BLaER1 treated with 17β-estradiol and CSF1 and Interleukin-3, amounts not matched to agents 10 nM and 100 nM (cell line): ENCODE measurements around the gene OSM.

Source experiments
- H3K27ac ChIP-seq, 11 experiments: shearing (Covaris generic); formaldehyde crosslinking; 2 replicates each; pipeline ENCODE4 v1.8.1; 2022
- H3K27me3 ChIP-seq, 11 experiments: shearing (Covaris generic); formaldehyde crosslinking; 2 replicates each; pipeline ENCODE4 v1.8.1; 2022
- H3K36me3 ChIP-seq, 11 experiments: shearing (Covaris generic); formaldehyde crosslinking; 2 replicates each; pipeline ENCODE4 v1.8.1; 2022
- H3K4me1 ChIP-seq, 10 experiments: shearing (Covaris generic); formaldehyde crosslinking; 2 replicates each; pipeline ENCODE4 v1.8.1; 2022
- H3K4me2 ChIP-seq, 11 experiments: shearing (Covaris generic); formaldehyde crosslinking; 2 replicates each; pipeline ENCODE4 v1.8.1; 2022
- H3K4me3 ChIP-seq, 10 experiments: shearing (Covaris generic); formaldehyde crosslinking; 2 replicates each; pipeline ENCODE4 v1.8.1; 2022
- H3K9ac ChIP-seq, 11 experiments: shearing (Covaris generic); formaldehyde crosslinking; 2 replicates each; pipeline ENCODE4 v1.8.1; 2022
- H3K9me3 ChIP-seq, 11 experiments: shearing (Covaris generic); formaldehyde crosslinking; replicated peaks in 1 of 11; 2 replicates each; pipeline ENCODE4 v1.8.1; 2022
- H4K20me1 ChIP-seq, 11 experiments: shearing (Covaris generic); formaldehyde crosslinking; 2 replicates each; pipeline ENCODE4 v1.8.1; 2022
- Cebpa-rat ChIP-seq, 11 experiments: shearing (Covaris generic); IDR thresholded peaks; 2 replicates each; pipeline ENCODE4 v1.8.1; 2022

Gene OSM

DNA sequence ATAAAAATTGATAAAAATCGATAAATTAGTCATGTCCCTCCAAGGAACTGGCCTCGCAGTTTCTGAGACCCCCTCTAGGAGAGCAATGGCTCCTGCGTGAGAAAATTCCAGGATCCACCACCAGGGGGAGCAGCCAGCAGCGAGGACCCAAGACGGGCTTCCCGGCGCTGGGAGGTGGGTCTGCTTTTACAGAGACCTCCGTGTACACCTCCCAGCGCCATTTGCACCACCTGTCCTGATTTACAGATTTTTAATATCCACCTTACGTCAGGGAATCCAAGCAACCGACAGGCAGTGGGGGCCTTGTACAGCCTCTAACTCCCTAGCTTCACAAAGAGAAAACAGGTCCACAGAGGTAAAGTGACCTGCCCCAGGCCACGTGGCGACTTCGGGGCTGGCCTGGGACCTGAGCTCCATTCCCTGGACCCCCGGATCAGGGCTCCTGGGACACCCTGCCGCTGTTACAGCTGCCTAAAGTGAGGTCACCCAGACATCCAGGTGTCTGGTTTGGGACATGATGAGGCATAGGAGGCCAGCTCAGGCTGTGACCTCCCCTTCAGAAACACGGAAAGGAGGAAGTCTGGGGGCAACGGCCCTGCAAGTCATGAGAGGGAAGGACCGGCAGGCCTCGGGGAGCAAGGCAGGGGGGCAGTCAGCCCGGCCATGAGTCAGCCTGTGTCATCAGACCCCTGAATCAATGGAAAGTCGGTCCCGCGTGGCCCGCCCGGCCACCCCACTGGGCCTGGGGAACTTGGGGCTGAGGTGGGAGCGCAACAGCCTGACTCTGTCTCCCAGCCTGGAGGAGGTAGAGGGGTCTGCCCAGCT is 3.5 kb downstream of the OSM start:
- H4K20me1 ChIP-seq: peaks cover 0 to 43% (median 8%) of the 10 kb centered on the region in 11 experiments; a peak in 12 of 22 replicates
- no peak for TF ChIP-seq Cebpa-rat (IDR thresholded peaks at IDR 0.05)
- H3K27ac ChIP-seq: peak overlapping the region; percentile 40 to 100 (median 99); a peak in 21 of 22 replicates
- peak overlapping the region; percentile 85 to 100 (median 98) for H3K4me2 ChIP-seq
- no peaks in the 10 kb centered on the region for H3K9me3 ChIP-seq
- H3K4me3 ChIP-seq: peak overlapping the region in 9 of 10 experiments; percentile 43 to 92 (median 77); a peak in 17 of 20 replicates
- peak overlapping the region; percentile 83 to 98 (median 96) for H3K9ac ChIP-seq
- peaks cover 0 to 41% (median 31%) of the 10 kb centered on the region in 11 experiments; a peak in 20 of 22 replicates for H3K36me3 ChIP-seq
- peaks cover 68 to 87% (median 77%) of the 10 kb centered on the region in 10 experiments for H3K4me1 ChIP-seq
- no peaks in the 10 kb centered on the region for H3K27me3 ChIP-seq

DNA sequence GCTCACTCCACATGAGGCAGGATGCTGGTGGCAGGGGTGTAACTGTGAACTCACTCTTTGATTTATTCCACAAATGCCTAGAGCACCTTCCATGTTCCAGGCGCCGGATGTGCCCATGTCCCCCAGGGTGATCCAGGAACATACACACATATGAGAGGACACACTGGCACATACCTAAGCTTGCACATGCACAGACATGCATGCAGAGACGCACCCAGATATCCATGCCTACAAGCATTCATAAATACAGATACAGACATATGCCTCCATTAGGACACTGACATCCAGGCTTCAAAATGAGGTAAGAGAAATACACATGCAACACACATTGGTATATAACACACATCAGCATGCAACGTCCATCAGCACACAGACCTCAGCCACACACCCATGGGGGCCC is 4.5 kb downstream of the OSM start:
- H3K27ac ChIP-seq: peak overlapping the region in 6 of 11 experiments; percentile 2 to 99 (median 34); a peak in 4 of 22 replicates
- H3K4me1 ChIP-seq: peaks cover 69 to 87% (median 77%) of the 10 kb centered on the region in 10 experiments
- H4K20me1 ChIP-seq: peaks cover 0 to 43% (median 8%) of the 10 kb centered on the region in 11 experiments; a peak in 12 of 22 replicates
- peak overlapping the region in 10 of 11 experiments; percentile 85 to 100 (median 98); a peak in 20 of 22 replicates for H3K4me2 ChIP-seq
- H3K27me3 ChIP-seq: no peaks in the 10 kb centered on the region
- no peak for TF ChIP-seq Cebpa-rat (IDR thresholded peaks at IDR 0.05)
- no peaks in the 10 kb centered on the region for H3K9me3 ChIP-seq
- peaks cover 0 to 41% (median 31%) of the 10 kb centered on the region in 11 experiments; a peak in 20 of 22 replicates for H3K36me3 ChIP-seq
- peak overlapping the region in 10 of 11 experiments; percentile 11 to 97 (median 92); a peak in 14 of 22 replicates for H3K9ac ChIP-seq
- peak overlapping the region in 5 of 10 experiments; percentile 17 to 92 (median 75); a peak in 7 of 20 replicates for H3K4me3 ChIP-seq

DNA sequence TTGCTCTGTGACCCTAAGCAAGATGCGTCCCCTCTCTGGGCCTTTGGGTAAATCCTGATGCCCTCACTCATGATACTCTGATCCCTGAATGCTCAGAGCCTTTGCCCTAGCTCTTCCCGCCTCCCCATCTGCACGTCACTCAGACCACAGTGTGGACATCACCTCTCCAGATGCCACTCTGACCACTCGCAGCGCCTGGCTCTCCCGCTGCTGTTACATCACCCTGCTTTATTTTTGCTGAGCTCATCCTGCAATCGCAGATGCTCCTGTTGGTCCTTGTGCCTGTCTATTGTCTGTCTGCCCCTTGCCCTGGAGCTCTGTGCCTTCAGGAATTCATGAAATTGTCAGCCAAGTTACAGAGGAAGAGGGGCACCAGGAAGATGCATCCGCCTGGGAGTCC is 5.5 kb downstream of the OSM start:
- H3K9ac ChIP-seq: peak overlapping the region in 3 of 11 experiments; percentile 15 to 97 (median 29); a peak in 2 of 22 replicates
- peak overlapping the region in 2 of 11 experiments; percentile 13 to 30; a peak in 1 of 22 replicates for H3K27ac ChIP-seq
- H3K4me3 ChIP-seq: no peak overlapping the region
- no peak for TF ChIP-seq Cebpa-rat (IDR thresholded peaks at IDR 0.05)
- H3K4me2 ChIP-seq: peak overlapping the region in 6 of 11 experiments; percentile 97 to 99 (median 98); a peak in 10 of 22 replicates
- H3K36me3 ChIP-seq: peaks cover 0 to 41% (median 31%) of the 10 kb centered on the region in 11 experiments; a peak in 20 of 22 replicates
- H3K27me3 ChIP-seq: no peaks in the 10 kb centered on the region
- H4K20me1 ChIP-seq: peaks cover 0 to 43% (median 8%) of the 10 kb centered on the region in 11 experiments; a peak in 12 of 22 replicates
- no peaks in the 10 kb centered on the region for H3K9me3 ChIP-seq
- H3K4me1 ChIP-seq: peaks cover 73 to 97% (median 83%) of the 10 kb centered on the region in 10 experiments

DNA sequence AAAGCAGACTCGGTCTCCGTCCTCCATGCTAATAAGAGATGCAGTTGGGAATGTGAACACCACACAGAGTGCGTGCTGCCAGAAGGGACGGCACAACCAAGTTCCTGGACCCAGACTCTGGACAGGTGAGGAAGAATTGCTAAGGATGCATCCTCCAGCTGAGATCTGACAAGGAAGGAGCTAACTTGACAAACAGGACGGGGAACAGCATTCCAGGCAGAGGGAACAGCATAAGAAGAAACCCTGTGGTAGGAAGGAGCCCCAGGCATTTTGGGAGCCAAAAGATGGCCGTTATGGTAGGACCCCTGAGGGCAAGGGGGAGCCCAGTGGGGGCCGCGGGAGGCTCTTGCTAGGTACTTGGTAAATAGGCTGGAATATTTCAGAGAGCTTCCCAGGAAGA is 6.0 kb downstream of the OSM start:
- Histone ChIP-seq H3K4me2 (peak overlapping the region in 3 of 11 experiments; percentile 98 to 99 (median 98); a peak in 4 of 22 replicates), H3K9ac (peak overlapping the region in 2 of 11 experiments; percentile 15 to 33; a peak in 1 of 22 replicates), H3K27ac (no peak overlapping the region), H3K4me1 (peaks cover 73 to 100% (median 85%) of the 10 kb centered on the region in 10 experiments), H3K9me3 (no peaks in the 10 kb centered on the region), H4K20me1 (peaks cover 0 to 43% (median 8%) of the 10 kb centered on the region in 11 experiments; a peak in 12 of 22 replicates), H3K4me3 (no peak overlapping the region), H3K36me3 (peaks cover 0 to 41% (median 31%) of the 10 kb centered on the region in 11 experiments; a peak in 20 of 22 replicates), H3K27me3 (no peaks in the 10 kb centered on the region)
- no peak for TF ChIP-seq Cebpa-rat (IDR thresholded peaks at IDR 0.05)

DNA sequence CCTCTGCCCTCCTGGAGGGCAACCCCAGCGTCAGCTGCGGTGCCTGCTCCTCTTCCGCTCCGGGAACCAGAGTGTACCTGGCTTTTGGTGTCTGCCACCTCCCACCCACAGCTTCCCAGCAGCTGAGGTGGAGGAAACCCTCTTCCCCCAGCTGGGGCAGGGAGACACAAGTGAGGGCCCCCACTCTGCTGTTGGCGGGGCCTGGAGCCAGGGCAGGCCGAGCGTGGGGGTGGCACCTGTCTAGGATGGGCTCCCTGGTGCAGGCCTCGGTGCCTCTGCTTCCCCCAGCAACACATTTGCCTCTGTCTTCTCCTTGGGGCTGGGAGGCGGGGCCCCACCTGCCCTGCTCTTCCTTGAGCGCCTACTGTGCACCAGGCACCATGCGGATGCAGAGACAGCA is 6.4 kb downstream of the OSM start:
- Histone ChIP-seq H3K27me3 (no peaks in the 10 kb centered on the region), H3K4me1 (peaks cover 69 to 96% (median 81%) of the 10 kb centered on the region in 10 experiments), H3K27ac (no peak overlapping the region), H3K9me3 (no peaks in the 10 kb centered on the region), H3K4me3 (no peak overlapping the region), H3K9ac (no peak overlapping the region), H3K4me2 (0 out of 22 replicates have a peak overlapping the region, but pooled peaks of 2 of the 11 experiments have one; percentile 98), H3K36me3 (peaks cover 0 to 39% (median 31%) of the 10 kb centered on the region in 11 experiments; a peak in 20 of 22 replicates), H4K20me1 (peaks cover 0 to 41% (median 8%) of the 10 kb centered on the region in 11 experiments; a peak in 12 of 22 replicates)
- no peak for TF ChIP-seq Cebpa-rat (IDR thresholded peaks at IDR 0.05)

- Histone ChIP-seq H3K4me3 (no peak overlapping the region), H4K20me1 (peaks cover 0 to 21% (median 0%) of the 10 kb centered on the region in 11 experiments; a peak in 2 of 22 replicates), H3K4me1 (peaks cover 52 to 79% (median 67%) of the 10 kb centered on the region in 10 experiments), H3K9ac (0 out of 22 replicates have a peak overlapping the region, but pooled peaks of 1 of the 11 experiments have one; percentile 10), H3K27ac (no peak overlapping the region), H3K9me3 (no peaks in the 10 kb centered on the region), H3K4me2 (peak overlapping the region in 8 of 11 experiments; percentile 69 to 83 (median 77); a peak in 10 of 22 replicates), H3K27me3 (peaks cover 0 to 17% (median 0%) of the 10 kb centered on the region in 11 experiments; a peak in 3 of 22 replicates), H3K36me3 (no peaks in the 10 kb centered on the region)
- no peak for TF ChIP-seq Cebpa-rat (IDR thresholded peaks at IDR 0.05)
These were observed 12.3 kb downstream of the OSM start for GRCh38 chr22:30254314-30254713.

DNA sequence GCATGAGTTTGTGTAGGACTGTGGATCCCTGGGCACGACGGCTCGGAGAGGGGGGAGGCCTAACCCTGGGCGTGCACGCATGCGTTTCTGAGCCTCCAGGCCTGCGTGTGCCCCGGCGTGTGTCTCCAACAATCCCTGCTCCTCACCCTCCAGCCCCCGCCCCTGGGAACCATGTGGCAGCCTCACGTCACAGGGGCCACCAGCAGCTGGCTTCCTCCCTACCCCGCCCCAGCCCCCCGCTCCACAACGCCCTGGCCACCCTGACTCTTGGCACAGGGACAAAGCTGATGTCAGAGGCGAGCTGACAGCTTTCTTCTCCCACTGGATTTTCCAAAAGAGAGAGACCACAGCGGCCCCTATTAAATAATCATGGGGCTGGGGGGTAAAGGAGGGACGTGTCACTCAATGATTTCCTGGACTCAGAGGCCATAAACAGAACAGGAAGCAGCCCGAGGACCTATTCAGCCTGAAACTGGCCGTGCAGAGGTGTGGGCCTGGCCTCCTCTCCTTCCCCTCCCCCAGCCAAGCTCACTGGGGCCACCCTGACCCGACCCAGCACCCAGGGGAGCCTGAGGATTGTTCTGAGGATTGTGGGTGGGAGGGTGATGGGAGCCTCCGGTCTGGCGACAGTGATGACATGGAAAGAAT is 13.3 kb downstream of the OSM start:
- Histone ChIP-seq H3K27ac (peak overlapping the region in 5 of 11 experiments; percentile 16 to 43 (median 34); a peak in 6 of 22 replicates), H3K36me3 (no peaks in the 10 kb centered on the region), H3K4me2 (peak overlapping the region; percentile 69 to 83 (median 76)), H4K20me1 (peaks cover 0 to 25% (median 0%) of the 10 kb centered on the region in 11 experiments; a peak in 3 of 22 replicates), H3K9me3 (no peaks in the 10 kb centered on the region), H3K27me3 (peaks cover 1 to 26% (median 3%) of the 10 kb centered on the region in 11 experiments; a peak in 19 of 22 replicates), H3K4me3 (no peak overlapping the region), H3K9ac (peak overlapping the region in 4 of 11 experiments; percentile 15 to 60 (median 30); a peak in 4 of 22 replicates), H3K4me1 (peaks cover 52 to 79% (median 67%) of the 10 kb centered on the region in 10 experiments)
- TF ChIP-seq Cebpa-rat (IDR thresholded peaks at IDR 0.05): no peak
